ENCODE results near the gene KLHL3.

KLHL3 gene

GRCh38 chr5:137606401-137606800 is 129.5 kb downstream of the KLHL3 start:
- DNase-seq = no peak

GRCh38 chr5:137605411-137605810 is 130.5 kb downstream of the KLHL3 start:
- no peak for DNase-seq

DNA sequence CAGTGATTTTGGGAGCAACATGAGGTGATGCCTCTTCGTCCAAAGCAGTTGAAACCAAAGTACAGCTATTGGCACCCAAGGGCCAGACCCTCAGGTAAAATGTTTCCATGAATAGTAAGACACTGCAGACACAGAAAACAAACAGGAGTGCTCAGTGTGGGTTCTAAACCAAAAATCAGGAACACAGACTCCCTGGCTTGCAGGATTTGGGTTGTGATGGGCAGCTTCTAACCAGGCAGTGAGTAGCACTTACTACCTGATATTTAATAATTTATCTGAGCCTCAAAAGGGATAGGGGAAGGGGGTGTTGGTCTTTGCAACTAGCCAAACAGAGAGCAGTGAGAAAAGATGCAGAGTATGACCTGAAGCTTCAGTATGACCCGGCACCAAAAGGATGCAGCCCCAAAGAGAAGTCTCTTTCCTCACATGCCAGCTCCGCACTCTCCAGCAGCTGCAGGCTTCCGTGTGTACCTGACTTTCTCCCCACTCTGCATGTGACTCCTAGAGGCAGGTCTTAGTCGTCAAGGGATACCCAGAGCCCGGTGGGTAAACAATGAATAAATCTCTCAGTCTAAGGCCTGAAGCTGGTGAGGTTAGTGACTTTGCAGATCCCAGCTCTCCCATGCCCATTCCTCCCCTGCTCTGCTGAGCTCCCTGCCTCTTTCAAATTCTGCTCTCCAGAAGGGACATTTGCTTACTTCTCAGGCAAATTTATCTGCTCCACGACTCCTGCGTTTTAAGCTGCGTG is 131.4 kb downstream of the KLHL3 start:
- DNase-seq = no peak

GRCh38 chr5:137603891-137604290 is 132.0 kb downstream of the KLHL3 start:
- DNase-seq = no peak

GRCh38 chr5:137603356-137603755 is 132.5 kb downstream of the KLHL3 start:
- no peak for DNase-seq

DNA sequence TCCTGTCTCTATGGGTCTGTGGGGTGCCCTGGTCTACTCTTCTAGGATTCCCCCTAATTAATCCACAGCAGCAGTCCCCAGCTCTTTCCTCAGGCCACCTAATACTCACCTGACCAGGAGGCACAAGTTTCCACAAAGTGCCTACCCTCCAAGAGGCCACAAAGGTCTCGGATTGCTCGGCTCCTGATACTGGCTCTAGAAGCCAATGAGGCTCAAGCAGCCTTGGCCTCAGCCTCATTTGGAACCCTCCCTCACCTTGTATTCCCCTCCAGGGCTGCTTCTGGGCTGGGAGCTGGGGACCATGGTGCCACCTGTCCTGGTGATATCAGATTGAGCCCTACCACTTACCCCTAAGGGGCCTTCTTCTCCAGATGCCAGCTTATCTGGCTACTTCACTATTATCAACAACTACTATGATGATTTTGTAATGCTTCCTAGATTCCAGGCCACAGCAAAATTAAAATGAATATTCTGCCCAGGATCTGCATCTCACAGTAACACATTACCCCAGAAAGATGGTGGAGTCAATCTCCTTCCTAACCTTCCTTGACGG is 133.1 kb downstream of the KLHL3 start:
- DNase-seq = no peak

DNA sequence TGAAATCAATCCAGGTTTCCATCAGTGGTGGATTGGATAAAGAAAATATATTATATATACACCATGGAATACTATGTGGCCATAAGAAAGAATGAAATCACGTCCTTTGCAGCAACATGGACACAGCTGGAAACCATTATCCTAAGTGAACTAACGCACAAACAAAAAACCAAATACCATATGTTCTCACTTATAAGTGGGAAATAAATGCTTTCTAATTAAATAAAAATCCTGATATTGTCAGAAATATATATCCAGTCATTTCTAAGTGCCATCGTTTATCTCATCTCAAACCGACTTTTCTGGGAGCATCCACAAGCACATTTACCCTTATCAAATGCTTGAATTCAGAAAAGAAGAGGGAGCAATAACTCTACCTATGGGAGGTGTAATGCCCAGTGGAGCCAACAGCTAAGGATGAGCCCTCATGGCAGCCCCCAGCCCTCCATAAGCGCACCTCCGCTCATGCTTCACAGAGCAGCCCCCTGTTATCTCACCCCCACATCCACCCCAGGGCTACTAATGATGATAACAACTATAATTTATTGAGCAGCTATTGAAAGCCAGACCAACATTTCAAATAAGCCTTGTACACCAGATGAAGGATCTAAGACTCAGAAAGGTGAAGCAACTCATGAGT is 135.0 kb downstream of the KLHL3 start:
- no peak for DNase-seq

- no peak for DNase-seq
Observed at GRCh38 chr5:137599457-137599856, 136.4 kb downstream of the KLHL3 start.

- no peak for DNase-seq
Observed at GRCh38 chr5:137598399-137598798, 137.5 kb downstream of the KLHL3 start.

DNA sequence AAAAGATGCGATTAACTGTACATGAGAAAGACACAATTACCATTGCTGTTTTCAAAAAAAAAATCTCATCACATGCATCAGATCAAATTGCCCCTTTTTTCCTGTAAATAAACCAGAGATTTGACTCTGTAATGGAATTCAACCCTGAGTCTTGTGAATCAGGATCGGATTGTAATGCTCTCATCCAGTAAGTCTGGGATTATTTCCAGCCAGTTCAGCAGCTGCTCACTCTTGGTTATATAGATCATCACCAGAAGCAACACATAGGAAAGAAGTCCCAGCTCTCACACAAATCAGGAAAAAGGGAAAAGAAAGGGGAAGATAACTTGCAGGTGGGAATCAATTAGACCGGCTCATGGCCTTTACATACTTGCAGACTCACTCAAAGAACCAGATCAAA is 138.9 kb downstream of the KLHL3 start:
- DNase-seq = no peak

DNA sequence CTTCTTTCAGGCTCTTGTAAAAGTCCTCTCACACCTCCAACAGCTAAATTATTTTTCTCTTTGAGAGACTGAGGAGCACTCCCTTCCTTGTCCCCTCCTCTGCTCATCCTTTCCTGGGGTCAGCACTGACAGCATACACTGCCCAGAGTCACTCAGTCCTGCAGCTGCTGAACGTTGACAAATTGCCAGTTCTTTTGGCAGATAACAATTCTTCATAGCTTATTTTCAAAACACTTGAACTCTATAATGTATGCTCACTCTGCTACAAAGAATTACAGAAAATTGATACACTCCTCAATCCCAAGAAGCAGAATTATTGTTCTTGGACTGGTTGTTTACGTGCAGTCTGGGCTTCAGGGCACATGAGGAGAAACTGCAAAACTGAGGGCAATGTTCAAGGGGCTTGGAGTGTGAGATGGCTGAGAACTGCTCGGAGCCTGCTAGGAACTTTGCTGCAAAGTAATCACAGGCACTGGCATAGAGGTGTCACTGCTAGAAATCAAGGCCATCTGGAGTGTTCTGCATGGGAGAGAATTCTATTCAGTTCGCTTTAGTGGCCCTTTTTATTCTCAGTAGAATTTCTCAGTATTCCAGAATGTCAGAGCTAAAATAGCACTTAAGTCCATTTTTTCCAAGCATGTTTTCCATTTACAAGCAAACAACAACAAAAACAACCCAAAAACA is 140.4 kb downstream of the KLHL3 start:
- DNase-seq = no peak

GRCh38 chr5:137594717-137595116 is 141.2 kb downstream of the KLHL3 start:
- no peak for DNase-seq

DNA sequence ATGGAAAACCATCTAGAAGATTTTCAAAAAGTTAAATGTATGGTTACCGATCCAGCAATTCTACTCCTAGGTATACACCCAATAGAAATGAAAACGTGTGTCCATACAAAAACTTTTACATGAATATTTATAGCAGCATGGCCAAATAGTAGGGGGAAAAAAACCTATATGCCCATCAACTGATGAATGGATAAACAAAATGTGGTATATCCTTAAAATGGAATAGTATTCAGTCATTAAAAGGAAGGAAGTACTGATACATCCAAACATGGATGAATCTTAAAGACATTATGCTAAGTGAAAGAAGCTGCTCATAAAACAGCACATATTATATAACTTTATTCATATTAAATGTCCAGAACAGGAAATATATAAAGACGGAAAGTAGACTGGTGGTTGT is 143.6 kb downstream of the KLHL3 start:
- DNase-seq = no peak

GRCh38 chr5:137589185-137589584 is 146.7 kb downstream of the KLHL3 start:
- no peak for DNase-seq

- no peak for DNase-seq
Observed at GRCh38 chr5:137587919-137588318, 148.0 kb downstream of the KLHL3 start.

DNA sequence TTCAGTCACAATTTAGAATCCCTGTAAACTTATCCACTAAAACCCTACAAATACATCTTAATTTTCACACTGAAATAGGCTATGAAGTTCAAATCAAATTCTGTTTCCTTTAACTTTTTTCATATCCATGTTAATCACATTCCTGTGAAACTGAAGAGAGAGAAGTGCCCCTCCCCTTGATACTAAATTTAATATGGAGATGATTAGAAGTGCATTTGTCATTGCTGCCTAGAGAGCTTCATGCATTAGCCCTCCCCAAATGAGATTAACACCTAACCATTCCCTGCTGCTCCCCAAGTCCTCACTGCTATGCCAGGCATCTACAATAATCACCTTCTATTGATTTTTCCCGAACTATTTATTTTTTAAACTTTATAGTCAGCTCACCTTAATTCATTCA is 151.6 kb downstream of the KLHL3 start:
- DNase-seq = no peak

- DNase-seq = no peak
Observed at GRCh38 chr5:137583129-137583528, 152.8 kb downstream of the KLHL3 start.

DNA sequence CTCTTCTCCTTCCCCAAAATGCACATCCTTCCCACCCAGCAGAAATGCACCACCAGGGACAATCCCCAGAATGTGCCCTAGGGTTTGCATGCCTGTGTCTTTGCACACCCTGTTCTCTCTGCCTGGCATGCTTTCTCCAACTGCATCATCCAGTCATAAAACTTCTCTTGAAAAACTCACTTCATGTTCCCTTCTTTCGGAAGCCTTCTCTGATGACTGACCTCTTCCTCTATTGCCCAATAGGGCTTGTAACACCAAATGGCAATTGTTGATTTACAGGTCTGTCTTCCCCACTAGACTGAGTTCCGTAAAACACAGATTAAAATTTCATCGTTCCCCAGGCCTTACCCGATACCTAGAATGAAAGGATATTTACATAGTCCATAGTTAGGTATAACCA is 153.7 kb downstream of the KLHL3 start:
- DNase-seq = no peak

- DNase-seq = no peak
Observed at GRCh38 chr5:137581776-137582175, 154.1 kb downstream of the KLHL3 start.

DNA sequence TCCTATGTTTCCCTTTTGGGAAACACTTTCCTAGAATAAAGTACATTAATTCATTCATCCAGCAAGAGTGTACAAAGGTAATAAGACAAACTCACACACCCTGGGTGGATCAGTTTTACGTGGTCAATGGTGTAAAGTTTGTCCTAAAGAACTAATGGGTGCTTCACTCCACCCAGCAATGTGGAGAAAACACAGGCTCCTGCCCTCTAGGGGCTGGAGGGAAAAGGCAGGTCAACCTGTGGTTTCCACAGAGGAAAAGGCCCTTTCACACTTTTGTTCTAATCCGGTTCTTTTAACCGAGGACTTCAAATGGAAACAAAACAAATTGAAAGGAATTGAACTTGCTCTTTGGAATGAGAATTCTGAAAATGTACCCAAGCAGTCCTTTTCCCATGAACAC is 155.9 kb downstream of the KLHL3 start:
- DNase-seq = no peak

GRCh38 chr5:137575847-137576246 is 160.0 kb downstream of the KLHL3 start:
- DNase-seq = no peak

DNA sequence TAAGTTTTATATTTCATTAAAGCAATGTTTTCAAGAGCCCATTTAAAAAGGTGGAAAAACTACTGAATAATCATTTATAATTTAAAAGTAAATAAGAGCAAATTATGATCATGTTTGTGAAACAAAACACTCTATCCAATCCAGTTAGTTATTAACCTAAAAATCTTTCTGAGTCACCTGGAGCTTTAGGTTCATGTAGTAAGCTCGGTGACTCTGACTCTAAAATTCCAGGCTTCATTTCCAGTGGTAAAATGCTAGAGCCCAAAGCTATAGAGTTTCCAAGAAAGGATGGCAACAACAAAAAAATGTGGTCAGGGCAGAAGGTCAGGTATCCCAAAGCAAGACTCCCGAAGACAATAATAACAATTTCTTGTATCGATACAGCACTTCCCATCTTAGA is 160.7 kb downstream of the KLHL3 start:
- DNase-seq = no peak

- no peak for DNase-seq
Observed at GRCh38 chr5:137573376-137573775, 162.5 kb downstream of the KLHL3 start.

All from CD4-positive, alpha-beta T cell treated with Interleukin-15 for 1 hour (primary cell).